Measurements from ENCODE around the gene JAK1. TPM values are rescaled to one million over a fixed set of nuclear protein-coding genes. Genes with fewer than 3 reads are reported as not detected.
A peak's percentile ranks its signal among the peaks of the same experiment; 100 is the strongest.

JAK1 gene
- total and polyA plus RNA-seq, 2 experiments from 2014 or later = 8.0 to 19.5 TPM

DNA sequence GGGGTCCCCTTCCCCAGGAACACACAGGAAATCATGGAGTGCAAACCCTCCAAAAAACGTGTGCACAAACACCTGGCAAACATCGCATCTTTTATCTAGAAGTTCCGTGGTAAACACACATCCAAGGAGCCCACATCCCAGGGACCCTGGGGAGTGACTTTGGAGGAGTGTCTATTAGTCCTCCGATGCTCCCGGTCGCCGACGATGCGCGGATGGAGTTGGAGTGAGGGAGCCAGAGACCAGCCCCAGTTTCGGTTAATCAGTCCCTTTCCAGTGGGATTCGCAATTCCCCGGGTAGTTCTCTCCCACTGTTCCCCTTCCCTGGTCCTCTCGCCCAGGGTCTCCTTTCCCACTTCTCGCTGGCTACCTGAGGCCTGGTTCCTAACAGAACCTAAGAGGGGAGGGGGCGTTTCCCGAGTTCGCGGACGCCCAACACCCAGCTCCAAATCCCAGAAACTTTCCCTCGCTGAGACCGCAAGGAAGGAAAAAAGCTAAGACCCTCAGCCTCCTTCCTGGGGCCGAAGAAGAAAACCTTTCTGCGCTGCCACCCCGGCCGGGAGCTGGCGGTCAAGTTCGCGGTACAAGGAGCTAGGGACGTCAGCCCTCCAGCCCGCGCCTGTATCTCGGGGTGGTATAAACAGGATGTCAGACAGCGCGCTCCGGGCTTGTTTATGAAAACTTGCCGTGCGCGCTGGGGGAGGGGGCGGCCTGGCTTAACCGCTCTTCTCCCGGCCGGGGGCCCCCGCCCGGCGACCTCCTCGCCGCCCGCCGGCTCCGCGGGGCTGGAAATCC is 787 bp downstream of the JAK1 start:
- DNase-seq (ENCODE audit: low spot score) = peak; percentile 74
- H3K4me3 Mint-ChIP-seq = peak overlapping the region; percentile 86
- Histone ChIP-seq H3F3A (replicated peaks; ENCODE audit: low read depth) (0 out of 2 replicates have a peak, but pooled peaks cover 3% of the 10 kb centered on the region), H3K9me2 (ENCODE audit: insufficient read depth) (no peaks in the 10 kb centered on the region), H3K4me2 (peak overlapping the region; percentile 81), H3K4me1 (ENCODE audit: insufficient read depth) (peaks cover 5% of the 10 kb centered on the region), H4K20me1 (replicated peaks; ENCODE audit: insufficient read depth) (peaks cover 13% of the 10 kb centered on the region; the same call in 1 of the 2 replicates), H2AFZ (peak overlapping the region; percentile 98), H3K4me3 (peak overlapping the region; percentile 99), H3K27ac (ENCODE audit: low read depth) (no peak overlapping the region), H3K79me2 (replicated peaks; ENCODE audit: insufficient read depth) (peaks cover 32% of the 10 kb centered on the region), H3K36me3 (ENCODE audit: insufficient read depth) (no peaks in the 10 kb centered on the region), H3K27me3 (ENCODE audit: insufficient read depth) (peaks cover 38% of the 10 kb centered on the region)
- peaks cover 37% of the 10 kb centered on the region for H3K4me1 Mint-ChIP-seq
- no peak overlapping the region for H3K27ac Mint-ChIP-seq
- H3K27me3 Mint-ChIP-seq (ENCODE audit: insufficient read depth, low read depth, poor library complexity) = peaks cover 25% of the 10 kb centered on the region
- H3K36me3 Mint-ChIP-seq (ENCODE audit: low read depth) = no peaks in the 10 kb centered on the region; the same call in 2 of the 3 replicates
- no peaks in the 10 kb centered on the region for H3K9me3 Mint-ChIP-seq
- ATAC-seq = peak; percentile 47
- peak; percentile 16 for TF ChIP-seq EZH2 (IDR thresholded peaks at IDR 0.05; ENCODE audit: low read depth, unreplicated experiment)
- TF ChIP-seq, protein P1, sequence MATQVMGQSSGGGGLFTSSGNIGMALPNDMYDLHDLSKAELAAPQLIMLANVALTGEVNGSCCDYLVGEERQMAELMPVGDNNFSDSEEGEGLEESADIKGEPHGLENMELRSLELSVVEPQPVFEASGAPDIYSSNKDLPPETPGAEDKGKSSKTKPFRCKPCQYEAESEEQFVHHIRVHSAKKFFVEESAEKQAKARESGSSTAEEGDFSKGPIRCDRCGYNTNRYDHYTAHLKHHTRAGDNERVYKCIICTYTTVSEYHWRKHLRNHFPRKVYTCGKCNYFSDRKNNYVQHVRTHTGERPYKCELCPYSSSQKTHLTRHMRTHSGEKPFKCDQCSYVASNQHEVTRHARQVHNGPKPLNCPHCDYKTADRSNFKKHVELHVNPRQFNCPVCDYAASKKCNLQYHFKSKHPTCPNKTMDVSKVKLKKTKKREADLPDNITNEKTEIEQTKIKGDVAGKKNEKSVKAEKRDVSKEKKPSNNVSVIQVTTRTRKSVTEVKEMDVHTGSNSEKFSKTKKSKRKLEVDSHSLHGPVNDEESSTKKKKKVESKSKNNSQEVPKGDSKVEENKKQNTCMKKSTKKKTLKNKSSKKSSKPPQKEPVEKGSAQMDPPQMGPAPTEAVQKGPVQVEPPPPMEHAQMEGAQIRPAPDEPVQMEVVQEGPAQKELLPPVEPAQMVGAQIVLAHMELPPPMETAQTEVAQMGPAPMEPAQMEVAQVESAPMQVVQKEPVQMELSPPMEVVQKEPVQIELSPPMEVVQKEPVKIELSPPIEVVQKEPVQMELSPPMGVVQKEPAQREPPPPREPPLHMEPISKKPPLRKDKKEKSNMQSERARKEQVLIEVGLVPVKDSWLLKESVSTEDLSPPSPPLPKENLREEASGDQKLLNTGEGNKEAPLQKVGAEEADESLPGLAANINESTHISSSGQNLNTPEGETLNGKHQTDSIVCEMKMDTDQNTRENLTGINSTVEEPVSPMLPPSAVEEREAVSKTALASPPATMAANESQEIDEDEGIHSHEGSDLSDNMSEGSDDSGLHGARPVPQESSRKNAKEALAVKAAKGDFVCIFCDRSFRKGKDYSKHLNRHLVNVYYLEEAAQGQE (IDR thresholded peaks at IDR 0.05; ENCODE audit: unreplicated experiment) = no peak

DNA sequence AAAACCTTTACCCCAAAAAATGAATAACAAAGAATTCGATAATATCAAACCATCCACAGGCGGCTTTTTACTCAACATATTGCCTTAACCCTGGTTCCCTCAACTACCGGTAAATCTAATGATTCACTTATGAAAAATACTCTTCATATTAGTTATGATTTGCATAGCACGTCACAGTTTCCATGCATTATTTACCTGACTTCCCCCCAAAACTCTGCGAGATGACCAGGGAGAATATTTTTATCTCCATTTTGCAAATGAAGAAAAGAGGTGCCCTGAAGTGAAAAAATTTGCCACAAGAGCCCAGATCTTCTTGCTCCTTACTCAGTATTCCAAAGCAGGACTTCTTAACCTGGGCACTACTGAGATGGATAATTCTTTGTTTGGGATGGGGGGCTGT is 2.9 kb downstream of the JAK1 start:
- peaks cover 13% of the 10 kb centered on the region; the same call in 1 of the 2 replicates for H4K20me1 ChIP-seq (replicated peaks; ENCODE audit: insufficient read depth)

More for the DNA sequence above, 2.9 kb downstream of the JAK1 start:
- H3K9me3 Mint-ChIP-seq = no peaks in the 10 kb centered on the region
- H3K4me3 Mint-ChIP-seq = no peak overlapping the region
- Histone ChIP-seq H3K27ac (ENCODE audit: low read depth) (no peak overlapping the region), H3K27me3 (ENCODE audit: insufficient read depth) (peaks cover 38% of the 10 kb centered on the region), H2AFZ (no peak overlapping the region), H3K79me2 (replicated peaks; ENCODE audit: insufficient read depth) (peaks cover 36% of the 10 kb centered on the region), H3K9me2 (ENCODE audit: insufficient read depth) (no peaks in the 10 kb centered on the region), H3F3A (replicated peaks; ENCODE audit: low read depth) (0 out of 2 replicates have a peak, but pooled peaks cover 3% of the 10 kb centered on the region), H3K36me3 (ENCODE audit: insufficient read depth) (no peaks in the 10 kb centered on the region), H3K4me2 (no peak overlapping the region), H3K4me1 (ENCODE audit: insufficient read depth) (peaks cover 5% of the 10 kb centered on the region), H3K4me3 (no peak overlapping the region)
- H3K27me3 Mint-ChIP-seq (ENCODE audit: insufficient read depth, low read depth, poor library complexity) = peaks cover 25% of the 10 kb centered on the region
- ATAC-seq = no peak
- TF ChIP-seq, protein P2, sequence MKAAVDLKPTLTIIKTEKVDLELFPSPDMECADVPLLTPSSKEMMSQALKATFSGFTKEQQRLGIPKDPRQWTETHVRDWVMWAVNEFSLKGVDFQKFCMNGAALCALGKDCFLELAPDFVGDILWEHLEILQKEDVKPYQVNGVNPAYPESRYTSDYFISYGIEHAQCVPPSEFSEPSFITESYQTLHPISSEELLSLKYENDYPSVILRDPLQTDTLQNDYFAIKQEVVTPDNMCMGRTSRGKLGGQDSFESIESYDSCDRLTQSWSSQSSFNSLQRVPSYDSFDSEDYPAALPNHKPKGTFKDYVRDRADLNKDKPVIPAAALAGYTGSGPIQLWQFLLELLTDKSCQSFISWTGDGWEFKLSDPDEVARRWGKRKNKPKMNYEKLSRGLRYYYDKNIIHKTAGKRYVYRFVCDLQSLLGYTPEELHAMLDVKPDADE (IDR thresholded peaks at IDR 0.05) = no peak
- TF ChIP-seq EZH2phosphoT487 (IDR thresholded peaks at IDR 0.05; ENCODE audit: unreplicated experiment) = no peak
- TF ChIP-seq ZNF331 (CRISPR knock-in tag; IDR thresholded peaks at IDR 0.05; ENCODE audit: low read depth) = no peak
- TF ChIP-seq, protein P3, sequence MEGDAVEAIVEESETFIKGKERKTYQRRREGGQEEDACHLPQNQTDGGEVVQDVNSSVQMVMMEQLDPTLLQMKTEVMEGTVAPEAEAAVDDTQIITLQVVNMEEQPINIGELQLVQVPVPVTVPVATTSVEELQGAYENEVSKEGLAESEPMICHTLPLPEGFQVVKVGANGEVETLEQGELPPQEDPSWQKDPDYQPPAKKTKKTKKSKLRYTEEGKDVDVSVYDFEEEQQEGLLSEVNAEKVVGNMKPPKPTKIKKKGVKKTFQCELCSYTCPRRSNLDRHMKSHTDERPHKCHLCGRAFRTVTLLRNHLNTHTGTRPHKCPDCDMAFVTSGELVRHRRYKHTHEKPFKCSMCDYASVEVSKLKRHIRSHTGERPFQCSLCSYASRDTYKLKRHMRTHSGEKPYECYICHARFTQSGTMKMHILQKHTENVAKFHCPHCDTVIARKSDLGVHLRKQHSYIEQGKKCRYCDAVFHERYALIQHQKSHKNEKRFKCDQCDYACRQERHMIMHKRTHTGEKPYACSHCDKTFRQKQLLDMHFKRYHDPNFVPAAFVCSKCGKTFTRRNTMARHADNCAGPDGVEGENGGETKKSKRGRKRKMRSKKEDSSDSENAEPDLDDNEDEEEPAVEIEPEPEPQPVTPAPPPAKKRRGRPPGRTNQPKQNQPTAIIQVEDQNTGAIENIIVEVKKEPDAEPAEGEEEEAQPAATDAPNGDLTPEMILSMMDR (conservative IDR thresholded peaks at IDR 0.05; ENCODE audit: low read depth in 2 of 2) = no peak
- TF ChIP-seq, protein P1 (IDR thresholded peaks at IDR 0.05; ENCODE audit: unreplicated experiment) = no peak
- no peak for TF ChIP-seq STAT1 (IDR thresholded peaks at IDR 0.05; ENCODE audit: unreplicated experiment)
- no peak for TF ChIP-seq EZH2 (IDR thresholded peaks at IDR 0.05; ENCODE audit: low read depth, unreplicated experiment)
- no peak for TF ChIP-seq ZNF114 (CRISPR knock-in tag; IDR thresholded peaks at IDR 0.05)
- no peak for TF ChIP-seq POLR2AphosphoS5 (IDR thresholded peaks at IDR 0.05; ENCODE audit: low read depth)
- no peak for TF ChIP-seq JUNB (IDR thresholded peaks at IDR 0.05; ENCODE audit: unreplicated experiment)
- no peak for TF ChIP-seq NANOG (IDR thresholded peaks at IDR 0.05; ENCODE audit: borderline replicate concordance)
- no peak for DNase-seq (ENCODE audit: low spot score)
- peaks cover 41% of the 10 kb centered on the region for H3K4me1 Mint-ChIP-seq
- no peaks in the 10 kb centered on the region; the same call in 2 of the 3 replicates for H3K36me3 Mint-ChIP-seq (ENCODE audit: low read depth)
- H3K27ac Mint-ChIP-seq = no peak overlapping the region

Measured in GM23338 (cell line).